HL-60/S4 treated with phorbol 12-myristate 13-acetate at 8.2 ng/mL for 4 days and 3 days (cell line): ENCODE results near the gene B3GNT5.

Experiments used
- in situ Hi-C: fragments of 300-500 bp; cut with MboI; formaldehyde crosslinking; loops from 2 replicates; pipeline ENCODE4 v1.15.0; 2022; ENCODE audit warnings: low sequenced_read_pairs

B3GNT5 gene

GRCh38 chr3:183287301-183287971 lies 34.4 kb downstream of the B3GNT5 start:
- in situ Hi-C loops = no loop called here

GRCh38 chr3:183288117-183288516 lies 35.1 kb downstream of the B3GNT5 start:
- in situ Hi-C loops = no loop called here

- in situ Hi-C loops = no loop called here
Observed at GRCh38 chr3:183290216-183290615, 37.2 kb downstream of the B3GNT5 start.

GRCh38 chr3:183291497-183292031 lies 38.5 kb downstream of the B3GNT5 start:
- in situ Hi-C loops = no loop called here

- in situ Hi-C loops = no loop called here
Observed at GRCh38 chr3:183293966-183294365, 40.9 kb downstream of the B3GNT5 start.

- in situ Hi-C loops = no loop called here
Observed at GRCh38 chr3:183295211-183295610, 42.2 kb downstream of the B3GNT5 start.

GRCh38 chr3:183296944-183297343 lies 43.9 kb downstream of the B3GNT5 start:
- in situ Hi-C loops = no loop called here

- in situ Hi-C loops = no loop called here
Observed at GRCh38 chr3:183298701-183299153, 45.7 kb downstream of the B3GNT5 start.

- in situ Hi-C loops = no loop called here
Observed at GRCh38 chr3:183299976-183300375, 46.9 kb downstream of the B3GNT5 start.

- in situ Hi-C loops = no loop called here
Observed at GRCh38 chr3:183300996-183301562, 48.0 kb downstream of the B3GNT5 start.

- in situ Hi-C loops = no loop called here
Observed at GRCh38 chr3:183301937-183302580, 49.0 kb downstream of the B3GNT5 start.

GRCh38 chr3:183303690-183304089 lies 50.6 kb downstream of the B3GNT5 start:
- in situ Hi-C loops = no loop called here

GRCh38 chr3:183306798-183307671 lies 54.0 kb downstream of the B3GNT5 start:
- in situ Hi-C loops = no loop called here

GRCh38 chr3:183307749-183308148 lies 54.7 kb downstream of the B3GNT5 start:
- in situ Hi-C loops = no loop called here

- in situ Hi-C loops = no loop called here
Observed at GRCh38 chr3:183308751-183309150, 55.7 kb downstream of the B3GNT5 start.

- in situ Hi-C loops = no loop called here
Observed at GRCh38 chr3:183309276-183309675, 56.2 kb downstream of the B3GNT5 start.

GRCh38 chr3:183310936-183311335 lies 57.9 kb downstream of the B3GNT5 start:
- in situ Hi-C loops = no loop called here

GRCh38 chr3:183312433-183312832 lies 59.4 kb downstream of the B3GNT5 start:
- in situ Hi-C loops = no loop called here

- in situ Hi-C loops = no loop called here
Observed at GRCh38 chr3:183313351-183313750, 60.3 kb downstream of the B3GNT5 start.

GRCh38 chr3:183313764-183314163 lies 60.7 kb downstream of the B3GNT5 start:
- in situ Hi-C loops = no loop called here

GRCh38 chr3:183315739-183316138 lies 62.7 kb downstream of the B3GNT5 start:
- in situ Hi-C loops = no loop called here
